CD4-positive, alpha-beta T cell treated with Interleukin-6 at 100 ng/mL for 8 hours (primary cell): ENCODE results near the gene MT1E.
"Not testable (repeated sequence)": the region's sequence is repeated elsewhere in the genome, so short reads cannot be mapped to it uniquely, and the experiment has no call there.

ENCODE experiments used
- DNase-seq: peaks from one replicate; pipeline ENCODE4 v3.0.0-alpha.2; 2020; ENCODE audit warnings: mixed read lengths, low spot score

MT1E gene

GRCh38 chr16:56625140-56625942 lies at the start of gene MT1E:
TSS of gene MT1E (plus strand) at chr16:56625781. CDS start at chr16:56625852, 71 bp downstream.
- DNase-seq: no peak

GRCh38 chr16:56576585-56577299 lies 48.8 kb upstream of the MT1E start:
- peak; percentile 88 for DNase-seq

- DNase-seq: no peak
These were observed 48.3 kb upstream of the MT1E start for GRCh38 chr16:56577300-56577625.

- DNase-seq: no peak
These were observed 45.1 kb upstream of the MT1E start for GRCh38 chr16:56580391-56581048.

- DNase-seq: not testable (repeated sequence)
These were observed 42.7 kb upstream of the MT1E start for GRCh38 chr16:56582911-56583310.

GRCh38 chr16:56583351-56584168 lies 42.0 kb upstream of the MT1E start:
- DNase-seq: no peak

GRCh38 chr16:56584276-56584675 lies 41.3 kb upstream of the MT1E start:
- DNase-seq: no peak

GRCh38 chr16:56588781-56589140 lies 36.8 kb upstream of the MT1E start:
- DNase-seq: no peak

- DNase-seq: no peak
These were observed 36.2 kb upstream of the MT1E start, which contains the start of gene MT3 for GRCh38 chr16:56589141-56590039. TSS of gene MT3 (plus strand) at chr16:56589528. CDS start at chr16:56589591, 63 bp downstream.

GRCh38 chr16:56591377-56592060 lies 34.1 kb upstream of the MT1E start:
- no peak for DNase-seq

- DNase-seq: no peak
These were observed 31.8 kb upstream of the MT1E start for GRCh38 chr16:56593573-56594291.

- no peak for DNase-seq
These were observed 31.3 kb upstream of the MT1E start for GRCh38 chr16:56594292-56594619.

GRCh38 chr16:56600398-56600999 lies 25.1 kb upstream of the MT1E start:
- peak; percentile 24 for DNase-seq

- no peak for DNase-seq
These were observed 24.3 kb upstream of the MT1E start for GRCh38 chr16:56601325-56601724.

GRCh38 chr16:56603589-56603988 lies 22.0 kb upstream of the MT1E start:
- DNase-seq: peak; percentile 29

- no peak for DNase-seq
These were observed 20.6 kb upstream of the MT1E start for GRCh38 chr16:56604966-56605365.

GRCh38 chr16:56605475-56605874 lies 20.1 kb upstream of the MT1E start:
- no peak for DNase-seq

- no peak for DNase-seq
These were observed 19.5 kb upstream of the MT1E start for GRCh38 chr16:56606071-56606475.

GRCh38 chr16:56606476-56607108 lies 19.0 kb upstream of the MT1E start:
- DNase-seq: no peak
